CD14-positive monocyte (primary cell): ENCODE results near the gene RDH5. TPM values are rescaled to one million over a fixed set of nuclear protein-coding genes. Genes with fewer than 3 reads are reported as not detected.

Experiments used
- DNase-seq, 3 donors: peaks; one replicate each; pipeline ENCODE4 v3.0.0-alpha.2; 2011 to 2022
- H2AFZ ChIP-seq: 2 replicates; pipeline ENCODE4 v1.6.0; 2012; ENCODE audit warnings: mild to moderate bottlenecking, low read depth, low read length, inconsistent platforms; ENCODE audit not compliant: insufficient read depth, poor library complexity, severe bottlenecking
- H3K27ac ChIP-seq, 2 donors: 1 replicate in 1 of 2; 2 replicates in 1 of 2; pipeline ENCODE4 v1.5.1; 2012 to 2013; ENCODE audit warnings: low read length in 2 of 2, control low read depth in 1 of 2, inconsistent platforms in 1 of 2, low read depth in 1 of 2, mild to moderate bottlenecking in 1 of 2
- H3K27me3 ChIP-seq, 2 donors: one replicate each; pipeline versions ENCODE4 v1.6.0 to v1.6.1; 2011 to 2013; ENCODE audit warnings: low read length in 2 of 2; ENCODE audit not compliant: control insufficient read depth in 2 of 2, insufficient read depth in 2 of 2
- H3K36me3 ChIP-seq, 2 donors: replicated peaks in 1 of 2; 1 replicate in 1 of 2; 2 replicates in 1 of 2; pipeline versions ENCODE4 v1.5.1 to v1.6.1; 2012 to 2013; ENCODE audit warnings: low read length in 2 of 2, control low read depth in 1 of 2, inconsistent platforms in 1 of 2, mild to moderate bottlenecking in 1 of 2; ENCODE audit not compliant: insufficient read depth in 2 of 2, control insufficient read depth in 1 of 2
- H3K4me1 ChIP-seq, 2 donors: 1 replicate in 1 of 2; 2 replicates in 1 of 2; pipeline versions ENCODE4 v1.5.1 to v1.6.1; 2012 to 2013; ENCODE audit warnings: low read length in 2 of 2, control low read depth in 1 of 2, inconsistent platforms in 1 of 2, mild to moderate bottlenecking in 1 of 2, moderate library complexity in 1 of 2; ENCODE audit not compliant: insufficient read depth in 2 of 2, control insufficient read depth in 1 of 2
- H3K4me2 ChIP-seq: replicated peaks from 2 replicates; pipeline ENCODE3; 2012; ENCODE audit warnings: low read length, moderate library complexity, mild to moderate bottlenecking; ENCODE audit not compliant: poor library complexity, severe bottlenecking; ENCODE audit errors: extremely low read depth
- H3K4me3 ChIP-seq, 3 experiments: fragments of 200-600 bp in 1 of 3; sonication (generic) in 1 of 3; replicated peaks in 1 of 3; 1 replicate in 2 of 3; 2 replicates in 1 of 3; pipeline ENCODE4 v1.5.1; 2011 to 2013; ENCODE audit warnings: low read length in 3 of 3, mild to moderate bottlenecking in 3 of 3, control low read depth in 2 of 3, low read depth in 2 of 3, inconsistent platforms in 1 of 3, moderate library complexity in 1 of 3
- H3K79me2 ChIP-seq: 2 replicates; pipeline ENCODE4 v1.6.0; 2012; ENCODE audit warnings: mild to moderate bottlenecking, control low read depth, inconsistent platforms, low read length, moderate library complexity; ENCODE audit not compliant: insufficient read depth
- H3K9ac ChIP-seq: 2 replicates; pipeline ENCODE4 v1.6.0; 2017; ENCODE audit warnings: low read length, mild to moderate bottlenecking; ENCODE audit not compliant: insufficient read depth, poor library complexity, severe bottlenecking
- H3K9me3 ChIP-seq, 2 donors: replicated peaks in 1 of 2; 1 replicate in 1 of 2; 2 replicates in 1 of 2; pipeline versions ENCODE4 v1.5.1 to v1.6.1; 2012 to 2013; ENCODE audit warnings: low read length in 2 of 2, control low read depth in 1 of 2; ENCODE audit not compliant: control insufficient read depth in 1 of 2, insufficient read depth in 1 of 2
- H4K20me1 ChIP-seq: 2 replicates; pipeline ENCODE4 v1.6.0; 2012; ENCODE audit warnings: mild to moderate bottlenecking, low read length, control low read depth, moderate library complexity; ENCODE audit not compliant: insufficient read depth
- H3K27ac Mint-ChIP-seq, 7 donors: one replicate each; pipeline ENCODE4 v1.8.0; 2020; ENCODE audit warnings: mild to moderate bottlenecking in 7 of 7, mixed read lengths in 7 of 7, moderate library complexity in 6 of 7, inconsistent platforms in 2 of 7
- H3K27me3 Mint-ChIP-seq, 3 donors: one replicate each; pipeline ENCODE4 v1.8.0; 2021 to 2022; ENCODE audit warnings: low read depth in 3 of 3, mild to moderate bottlenecking in 3 of 3, mixed read lengths in 3 of 3, moderate library complexity in 3 of 3, inconsistent platforms in 1 of 3
- H3K36me3 Mint-ChIP-seq, 2 donors: one replicate each; pipeline ENCODE4 v1.8.0; 2020; ENCODE audit warnings: mixed read lengths in 2 of 2, inconsistent platforms in 1 of 2, mild to moderate bottlenecking in 1 of 2
- H3K4me1 Mint-ChIP-seq: one replicate; pipeline ENCODE4 v1.8.0; 2020; ENCODE audit warnings: mild to moderate bottlenecking, mixed read lengths
- H3K4me3 Mint-ChIP-seq, 2 donors: one replicate each; pipeline ENCODE4 v1.8.0; 2020; ENCODE audit warnings: mild to moderate bottlenecking in 2 of 2, mixed read lengths in 2 of 2, moderate library complexity in 1 of 2
- H3K9me3 Mint-ChIP-seq, 7 donors: one replicate each; pipeline ENCODE4 v1.8.0; 2020 to 2022; ENCODE audit warnings: mixed read lengths in 7 of 7, mild to moderate bottlenecking in 6 of 7, moderate library complexity in 6 of 7, inconsistent platforms in 2 of 7
- WGBS: methylation state at CpG from one replicate; pipeline ENCODE4 v1.1.5; 2013; ENCODE audit warnings: missing lambda C conversion rate; ENCODE audit not compliant: insufficient coverage; 5-methylcytosine and 5-hydroxymethylcytosine counted together
- intact Hi-C, 2 donors: fragments of 100-400 bp; cut with micrococcal nuclease; formaldehyde crosslinking; loops; one replicate each; pipeline versions ENCODE4 v1.15.0 to v1.15.1; 2023
- polyA plus RNA-seq, 3 donors: library from polyadenylated mRNA; depleted of rRNA in 1 of 3; unstranded in 2 of 3; stranded (reverse) in 1 of 3; fragments of 300-500 nt in 2 of 3; fragments of >200 nt in 1 of 3; fragmentation: Illumina TruSeq in 2 of 3; gene quantifications; 1 replicate in 2 of 3; 2 replicates in 1 of 3; pipeline ENCODE4 v1.2.3, GENCODE V29; 2012 to 2021
- TF ChIP-seq, protein P1 (sequence below): fragments of 200-600 bp; IDR thresholded peaks from one replicate; pipeline ENCODE4 v1.8.0; 2022; ENCODE audit warnings: antibody characterized with exemption, mild to moderate bottlenecking

Gene RDH5
- polyA plus RNA-seq, 3 donors: 1.2 to 10.4 (median 1.2) TPM

DNA sequence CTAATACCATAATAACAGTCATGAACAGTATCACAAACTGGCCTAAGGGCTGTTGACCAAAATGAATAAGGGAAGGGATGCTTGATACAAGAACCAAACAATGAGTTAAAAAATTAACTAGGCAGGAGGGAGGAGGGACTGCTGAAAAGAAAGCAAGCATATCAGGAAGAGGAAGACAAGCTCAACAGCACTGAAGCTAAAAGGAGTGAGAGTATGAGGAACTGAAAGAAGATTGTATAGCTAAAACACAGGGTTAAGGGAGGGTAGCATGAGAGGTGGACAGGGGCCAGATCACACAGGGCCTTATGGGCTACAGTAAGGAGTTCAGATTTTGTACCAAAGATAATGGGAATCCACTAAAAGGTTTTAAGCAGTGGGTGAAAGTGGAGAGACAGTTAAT lies 46.6 kb upstream of the RDH5 start:
- peak overlapping the region in 1 of 2 donors; percentile 67 for H3K4me3 Mint-ChIP-seq
- TF ChIP-seq, protein P1, sequence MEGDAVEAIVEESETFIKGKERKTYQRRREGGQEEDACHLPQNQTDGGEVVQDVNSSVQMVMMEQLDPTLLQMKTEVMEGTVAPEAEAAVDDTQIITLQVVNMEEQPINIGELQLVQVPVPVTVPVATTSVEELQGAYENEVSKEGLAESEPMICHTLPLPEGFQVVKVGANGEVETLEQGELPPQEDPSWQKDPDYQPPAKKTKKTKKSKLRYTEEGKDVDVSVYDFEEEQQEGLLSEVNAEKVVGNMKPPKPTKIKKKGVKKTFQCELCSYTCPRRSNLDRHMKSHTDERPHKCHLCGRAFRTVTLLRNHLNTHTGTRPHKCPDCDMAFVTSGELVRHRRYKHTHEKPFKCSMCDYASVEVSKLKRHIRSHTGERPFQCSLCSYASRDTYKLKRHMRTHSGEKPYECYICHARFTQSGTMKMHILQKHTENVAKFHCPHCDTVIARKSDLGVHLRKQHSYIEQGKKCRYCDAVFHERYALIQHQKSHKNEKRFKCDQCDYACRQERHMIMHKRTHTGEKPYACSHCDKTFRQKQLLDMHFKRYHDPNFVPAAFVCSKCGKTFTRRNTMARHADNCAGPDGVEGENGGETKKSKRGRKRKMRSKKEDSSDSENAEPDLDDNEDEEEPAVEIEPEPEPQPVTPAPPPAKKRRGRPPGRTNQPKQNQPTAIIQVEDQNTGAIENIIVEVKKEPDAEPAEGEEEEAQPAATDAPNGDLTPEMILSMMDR: no peak
- H3K9me3 Mint-ChIP-seq: peaks cover 0 to 11% (median 0%) of the 10 kb centered on the region in 7 donors
- H3K27ac ChIP-seq: peak overlapping the region; percentile 63 to 86
- H3K4me2 ChIP-seq: peak overlapping the region; percentile 45
- H3K4me3 ChIP-seq: peak overlapping the region in 1 of 3 experiments; percentile 41
- DNase-seq: peak; percentile 38 to 65 (median 60)
- peaks cover 48 to 63% of the 10 kb centered on the region in 2 donors for H3K4me1 ChIP-seq
- H3K9ac ChIP-seq: no peak overlapping the region
- peak overlapping the region; percentile 59 for H2AFZ ChIP-seq
- no peaks in the 10 kb centered on the region for H3K27me3 ChIP-seq
- no peaks in the 10 kb centered on the region for H3K9me3 ChIP-seq
- H3K79me2 ChIP-seq: no peaks in the 10 kb centered on the region
- peaks cover 55% of the 10 kb centered on the region for H3K4me1 Mint-ChIP-seq
- intact Hi-C loops: no loop called here
- peaks cover 0 to 2% of the 10 kb centered on the region in 2 donors for H3K36me3 Mint-ChIP-seq
- H4K20me1 ChIP-seq: no peaks in the 10 kb centered on the region
- no peaks in the 10 kb centered on the region for H3K36me3 ChIP-seq
- H3K27me3 Mint-ChIP-seq: peaks cover 0 to 4% (median 0%) of the 10 kb centered on the region in 3 donors
- peak overlapping the region; percentile 84 to 97 (median 94) for H3K27ac Mint-ChIP-seq

DNA sequence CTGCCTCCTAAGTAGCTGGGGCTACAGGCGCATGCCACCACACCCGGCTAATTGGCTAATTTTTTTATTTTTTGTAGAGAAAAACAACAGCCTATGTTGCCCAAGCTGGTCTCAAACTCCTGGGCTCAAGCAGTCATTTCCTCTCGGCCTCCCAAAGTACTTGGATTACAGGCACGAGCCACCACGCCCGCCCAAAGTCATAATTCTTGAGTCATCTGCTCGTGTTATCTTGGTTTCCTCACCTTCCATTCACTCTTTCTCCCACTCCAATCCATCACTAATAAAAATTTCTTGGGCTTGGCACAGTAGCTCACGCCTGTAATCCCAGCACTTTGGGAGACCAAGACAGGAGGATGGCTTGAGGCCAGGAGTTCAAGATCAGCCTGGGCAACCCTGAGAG lies 44.5 kb upstream of the RDH5 start:
- Mint-ChIP-seq H3K4me1 (peaks cover 47% of the 10 kb centered on the region), H3K4me3 (no peak overlapping the region), H3K27me3 (peaks cover 0 to 4% (median 0%) of the 10 kb centered on the region in 3 donors), H3K27ac (peak overlapping the region; percentile 89 to 96 (median 93)), H3K36me3 (peaks cover 0 to 2% of the 10 kb centered on the region in 2 donors), H3K9me3 (peaks cover 0 to 11% (median 0%) of the 10 kb centered on the region in 7 donors)
- no peaks in the 10 kb centered on the region for H3K36me3 ChIP-seq
- H3K79me2 ChIP-seq: no peaks in the 10 kb centered on the region
- H2AFZ ChIP-seq: peak overlapping the region; percentile 4
- WGBS: 12% methylated on average over 7 of the region's 8 CpGs
- H3K4me3 ChIP-seq: no peak overlapping the region
- peaks cover 49 to 57% of the 10 kb centered on the region in 2 donors for H3K4me1 ChIP-seq
- peak overlapping the region; percentile 69 to 86 for H3K27ac ChIP-seq
- H3K4me2 ChIP-seq: no peak overlapping the region
- TF ChIP-seq, protein P1: no peak
- no peaks in the 10 kb centered on the region for H3K27me3 ChIP-seq
- intact Hi-C loops: loop anchor here in 1 of 2 donors (5.0 kb wide), 1 partner anchor 33 kb away; no protein-coding TSS in a partner anchor
- peak overlapping the region; percentile 25 for H3K9ac ChIP-seq
- DNase-seq: peak; percentile 63 to 78 (median 63)
- H3K9me3 ChIP-seq: no peaks in the 10 kb centered on the region
- no peaks in the 10 kb centered on the region for H4K20me1 ChIP-seq
